Tibial artery (tissue), 4 donors: Measurements from ENCODE around the gene CRHR2.

Source experiments
- DNase-seq, 2 donors: peaks; one replicate each; pipeline ENCODE4 v3.0.0-alpha.2; 2019
- H3K27ac ChIP-seq, 2 donors: fragments of 200-600 bp; sonication (generic) in 1 of 2; 1 replicate in 1 of 2; 2 replicates in 1 of 2; pipeline ENCODE4 v1.5.1; 2018 to 2019; ENCODE audit warnings: mild to moderate bottlenecking in 1 of 2
- H3K27me3 ChIP-seq, 2 donors: fragments of 200-600 bp; sonication (generic) in 1 of 2; one replicate each; pipeline versions ENCODE4 v1.5.1 to v1.6.0; 2016 to 2019
- H3K36me3 ChIP-seq, 3 donors: fragments of 200-600 bp; sonication (generic) in 2 of 3; one replicate each; pipeline ENCODE4 v1.5.1; 2016 to 2019; ENCODE audit warnings: mild to moderate bottlenecking in 2 of 3
- H3K4me1 ChIP-seq, 4 donors: fragments of 200-600 bp; sonication (generic) in 2 of 4; 1 replicate in 3 of 4; 2 replicates in 1 of 4; pipeline ENCODE4 v1.5.1; 2016 to 2019
- H3K4me3 ChIP-seq, 2 donors: fragments of 200-600 bp; sonication (generic) in 1 of 2; 1 replicate in 1 of 2; 2 replicates in 1 of 2; pipeline ENCODE4 v1.5.1; 2018 to 2019; ENCODE audit warnings: mild to moderate bottlenecking in 2 of 2
- H3K9me3 ChIP-seq, 3 donors: fragments of 200-600 bp; sonication (generic) in 1 of 3; one replicate each; pipeline ENCODE4 v1.5.1; 2016 to 2019
- CTCF ChIP-seq, 2 experiments: fragments of 200-600 bp in 1 of 2; fragments of 450-650 bp in 1 of 2; IDR thresholded peaks; one replicate each; pipeline ENCODE4 v1.5.1; 2017 to 2019; ENCODE audit warnings: antibody characterized with exemption in 2 of 2, mild to moderate bottlenecking in 1 of 2, moderate library complexity in 1 of 2
- intact Hi-C: fragments of 100-400 bp; cut with DNase I; formaldehyde crosslinking; loops from one replicate; pipeline ENCODE4 v1.15.0; 2023; ENCODE audit warnings: low total_unique reads

CRHR2 gene

GRCh38 chr7:30710669-30711068 is 28.4 kb upstream of the CRHR2 start:
- peaks cover 0 to 33% (median 2%) of the 10 kb centered on the region in 4 donors for H3K4me1 ChIP-seq
- TF ChIP-seq CTCF (IDR thresholded peaks at IDR 0.05) = no peak
- no peak overlapping the region for H3K4me3 ChIP-seq
- H3K27me3 ChIP-seq = peaks cover 0 to 14% of the 10 kb centered on the region in 2 donors
- DNase-seq = peak; percentile 66 to 85
- no peaks in the 10 kb centered on the region for H3K9me3 ChIP-seq
- intact Hi-C loops = no loop called here
- no peaks in the 10 kb centered on the region for H3K36me3 ChIP-seq
- no peak overlapping the region for H3K27ac ChIP-seq

- no peak for DNase-seq
- TF ChIP-seq CTCF (IDR thresholded peaks at IDR 0.05) = no peak
- intact Hi-C loops = no loop called here
- Histone ChIP-seq H3K4me1 (peaks cover 0 to 33% (median 2%) of the 10 kb centered on the region in 4 donors), H3K27ac (no peak overlapping the region), H3K27me3 (peaks cover 0 to 14% of the 10 kb centered on the region in 2 donors), H3K9me3 (no peaks in the 10 kb centered on the region), H3K4me3 (no peak overlapping the region), H3K36me3 (no peaks in the 10 kb centered on the region)
Observed at GRCh38 chr7:30709549-30709948, 27.3 kb upstream of the CRHR2 start.

GRCh38 chr7:30708983-30709382 is 26.7 kb upstream of the CRHR2 start:
- Histone ChIP-seq H3K9me3 (no peaks in the 10 kb centered on the region), H3K4me1 (peaks cover 0 to 33% (median 2%) of the 10 kb centered on the region in 4 donors), H3K36me3 (no peaks in the 10 kb centered on the region), H3K27me3 (peaks cover 0 to 14% of the 10 kb centered on the region in 2 donors), H3K4me3 (no peak overlapping the region), H3K27ac (no peak overlapping the region)
- intact Hi-C loops = no loop called here
- TF ChIP-seq CTCF (IDR thresholded peaks at IDR 0.05) = no peak
- DNase-seq = peak; percentile 76 to 87

- Histone ChIP-seq H3K27ac (no peak overlapping the region), H3K27me3 (peaks cover 0 to 14% of the 10 kb centered on the region in 2 donors), H3K9me3 (no peaks in the 10 kb centered on the region), H3K36me3 (no peaks in the 10 kb centered on the region), H3K4me3 (no peak overlapping the region), H3K4me1 (peaks cover 0 to 33% (median 2%) of the 10 kb centered on the region in 4 donors)
- DNase-seq = no peak
- intact Hi-C loops = no loop called here
- no peak for TF ChIP-seq CTCF (IDR thresholded peaks at IDR 0.05)
Observed at GRCh38 chr7:30708412-30708811, 26.2 kb upstream of the CRHR2 start.

- Histone ChIP-seq H3K4me3 (no peak overlapping the region), H3K27me3 (peaks cover 0 to 14% of the 10 kb centered on the region in 2 donors), H3K4me1 (peaks cover 0 to 33% (median 2%) of the 10 kb centered on the region in 4 donors), H3K36me3 (no peaks in the 10 kb centered on the region), H3K27ac (no peak overlapping the region), H3K9me3 (no peaks in the 10 kb centered on the region)
- DNase-seq = peak; percentile 75
- TF ChIP-seq CTCF (IDR thresholded peaks at IDR 0.05) = no peak
- intact Hi-C loops = no loop called here
Observed at GRCh38 chr7:30707391-30708357, 25.4 kb upstream of the CRHR2 start.
